Effector memory CD8-positive, alpha-beta T cell (primary cell): Measurements from ENCODE around the gene CPNE7.

Source experiments
- ATAC-seq: fragments of 150-1000 bp; cut with Tn5 transposase; replicated peaks from 2 replicates; pipeline ENCODE4 v1.10.0; 2021; ENCODE audit warnings: mild to moderate bottlenecking, moderate library complexity
- DNase-seq, 3 experiments: peaks; one replicate each; pipeline ENCODE4 v3.0.0; 2021
- H3K27ac Mint-ChIP-seq, 2 donors: one replicate each; pipeline ENCODE4 v1.8.0; 2022; ENCODE audit warnings: mild to moderate bottlenecking in 2 of 2, mixed read lengths in 2 of 2, moderate library complexity in 2 of 2
- H3K27me3 Mint-ChIP-seq, 2 donors: one replicate each; pipeline ENCODE4 v1.8.0; 2022; ENCODE audit warnings: mixed read lengths in 2 of 2
- H3K36me3 Mint-ChIP-seq: one replicate; pipeline ENCODE4 v1.8.0; 2022; ENCODE audit warnings: mild to moderate bottlenecking, moderate library complexity, mixed read lengths; ENCODE audit not compliant: insufficient read depth
- H3K4me1 Mint-ChIP-seq, 2 donors: one replicate each; pipeline ENCODE4 v1.8.0; 2022; ENCODE audit warnings: low read depth in 2 of 2, mixed read lengths in 2 of 2
- H3K4me3 Mint-ChIP-seq, 2 donors: one replicate each; pipeline ENCODE4 v1.8.0; 2022; ENCODE audit warnings: mild to moderate bottlenecking in 2 of 2, mixed read lengths in 2 of 2, moderate library complexity in 2 of 2
- H3K9me3 Mint-ChIP-seq, 2 donors: one replicate each; pipeline ENCODE4 v1.8.0; 2022; ENCODE audit warnings: mixed read lengths in 2 of 2

Gene CPNE7

DNA sequence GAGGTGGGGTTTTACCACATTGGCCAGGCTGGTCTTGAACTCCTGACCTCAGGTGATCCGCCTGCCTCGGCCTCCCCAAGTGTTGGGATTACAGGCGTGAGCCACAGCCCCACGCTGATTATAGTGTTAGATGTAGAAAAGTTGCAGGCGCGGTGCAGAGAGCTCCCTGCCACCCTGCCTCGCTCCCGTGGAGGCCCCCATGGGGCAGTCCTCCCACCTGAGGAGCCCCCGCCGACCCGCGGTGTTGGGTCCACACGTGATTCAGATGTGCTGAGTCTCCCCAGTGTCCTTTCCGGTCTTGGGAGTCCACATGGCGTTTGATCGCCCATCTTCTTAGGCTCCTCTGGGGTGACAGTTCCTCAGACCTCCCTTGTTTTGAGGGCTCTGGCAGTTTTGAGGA lies 20.3 kb upstream of the CPNE7 start:
- no peak for DNase-seq
- ATAC-seq: no peak
- H3K27ac Mint-ChIP-seq: no peak overlapping the region
- H3K27me3 Mint-ChIP-seq: no peaks in the 10 kb centered on the region
- peaks cover 10 to 12% of the 10 kb centered on the region in 2 donors for H3K4me1 Mint-ChIP-seq
- H3K4me3 Mint-ChIP-seq: no peak overlapping the region
- no peaks in the 10 kb centered on the region for H3K9me3 Mint-ChIP-seq
- H3K36me3 Mint-ChIP-seq: peaks cover 31% of the 10 kb centered on the region

- H3K9me3 Mint-ChIP-seq: no peaks in the 10 kb centered on the region
- no peaks in the 10 kb centered on the region for H3K27me3 Mint-ChIP-seq
- ATAC-seq (no peak), DNase-seq (no peak)
- H3K4me3 Mint-ChIP-seq: no peak overlapping the region
- peaks cover 10 to 12% of the 10 kb centered on the region in 2 donors for H3K4me1 Mint-ChIP-seq
- H3K27ac Mint-ChIP-seq: no peak overlapping the region
- peaks cover 35% of the 10 kb centered on the region for H3K36me3 Mint-ChIP-seq
These were observed 19.8 kb upstream of the CPNE7 start for GRCh38 chr16:89555780-89556179.

DNA sequence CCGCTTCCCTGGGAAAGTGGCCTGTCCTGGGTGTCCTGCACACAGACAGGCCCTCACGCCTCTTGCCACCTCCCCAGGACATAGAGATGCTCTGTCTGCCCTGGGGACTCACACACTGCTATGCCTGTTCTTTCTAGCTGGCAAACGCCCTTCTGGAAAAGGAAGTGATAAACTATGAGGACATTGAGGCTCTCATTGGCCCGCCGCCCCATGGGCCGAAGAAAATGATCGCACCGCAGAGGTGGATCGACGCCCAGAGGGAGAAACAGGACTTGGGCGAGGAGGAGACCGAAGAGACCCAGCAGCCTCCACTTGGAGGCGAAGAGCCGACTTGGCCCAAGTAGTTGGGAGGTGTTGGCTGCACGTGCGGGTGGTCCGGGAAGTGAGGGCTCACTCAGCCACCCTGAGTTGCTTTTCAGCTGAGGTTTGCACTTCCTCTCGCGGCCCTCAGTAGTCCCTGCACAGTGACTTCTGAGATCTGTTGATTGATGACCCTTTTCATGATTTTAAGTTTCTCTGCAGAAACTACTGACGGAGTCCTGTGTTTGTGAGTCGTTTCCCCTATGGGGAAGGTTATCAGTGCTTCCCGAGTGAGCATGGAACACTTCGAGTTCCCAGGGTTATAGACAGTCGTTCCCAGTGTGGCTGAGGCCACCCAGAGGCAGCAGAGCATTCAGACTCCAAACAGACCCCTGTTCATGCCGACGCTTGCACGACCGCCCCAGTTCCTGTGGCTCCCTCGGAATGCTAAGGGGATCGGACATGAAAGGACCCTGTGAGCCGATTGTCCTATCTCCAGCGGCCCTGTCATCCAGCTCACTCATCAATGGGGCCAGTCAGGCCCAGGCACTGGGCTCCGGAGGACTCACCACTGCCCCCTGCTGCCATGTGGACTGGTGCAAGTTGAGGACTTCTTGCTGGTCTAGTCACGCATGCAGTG lies 18.5 kb upstream of the CPNE7 start:
- H3K36me3 Mint-ChIP-seq: peaks cover 45% of the 10 kb centered on the region
- ATAC-seq (peak; percentile 30), DNase-seq (peak; percentile 75 to 79 (median 78))
- H3K4me3 Mint-ChIP-seq: no peak overlapping the region
- peaks cover 17 to 19% of the 10 kb centered on the region in 2 donors for H3K4me1 Mint-ChIP-seq
- no peaks in the 10 kb centered on the region for H3K27me3 Mint-ChIP-seq
- peak overlapping the region in 1 of 2 donors; percentile 20 for H3K27ac Mint-ChIP-seq
- H3K9me3 Mint-ChIP-seq: no peaks in the 10 kb centered on the region

DNA sequence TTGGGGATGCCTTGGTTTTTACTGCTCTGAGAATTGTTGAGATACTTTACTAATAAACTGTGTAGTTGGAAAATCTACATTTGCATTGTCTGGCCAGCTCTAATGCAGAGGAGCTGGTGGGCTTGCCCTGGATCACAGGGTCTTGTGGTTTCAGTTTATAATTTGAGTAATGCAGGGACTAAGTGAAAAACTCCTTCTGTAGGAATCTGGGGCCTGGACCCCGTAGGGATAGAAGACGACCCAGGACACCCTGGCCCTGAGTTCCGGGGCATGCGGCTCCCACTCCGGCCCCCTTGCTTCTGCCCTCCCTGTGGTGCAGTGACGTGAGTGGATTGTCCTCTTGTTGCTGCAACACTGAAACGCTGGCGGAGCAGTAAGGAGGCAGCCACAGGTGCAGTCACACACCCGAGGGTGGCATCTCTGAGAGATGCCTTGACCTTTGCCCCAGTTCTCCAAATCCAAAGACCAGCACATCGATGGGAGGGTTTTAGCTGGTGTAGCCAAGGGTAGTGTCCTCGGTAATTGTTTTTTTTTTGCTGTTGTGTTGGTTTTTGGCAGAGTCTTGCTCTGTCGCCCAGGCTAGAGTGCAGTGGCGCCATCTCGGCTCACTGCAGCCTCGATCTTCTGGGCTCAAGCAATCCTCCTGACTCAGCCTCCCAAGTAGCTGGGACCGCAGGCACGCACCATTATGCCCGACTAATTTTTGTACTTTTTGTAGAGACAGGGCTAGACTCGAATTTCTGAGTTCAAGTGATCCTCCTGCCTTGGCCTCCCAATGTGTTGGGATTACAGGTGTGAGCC lies 17.7 kb upstream of the CPNE7 start:
- peaks cover 26 to 27% of the 10 kb centered on the region in 2 donors for H3K4me1 Mint-ChIP-seq
- no peak for DNase-seq
- no peaks in the 10 kb centered on the region for H3K27me3 Mint-ChIP-seq
- no peaks in the 10 kb centered on the region for H3K9me3 Mint-ChIP-seq
- no peak for ATAC-seq
- peaks cover 50% of the 10 kb centered on the region for H3K36me3 Mint-ChIP-seq
- H3K27ac Mint-ChIP-seq: peak overlapping the region in 1 of 2 donors; percentile 20
- no peak overlapping the region for H3K4me3 Mint-ChIP-seq

DNA sequence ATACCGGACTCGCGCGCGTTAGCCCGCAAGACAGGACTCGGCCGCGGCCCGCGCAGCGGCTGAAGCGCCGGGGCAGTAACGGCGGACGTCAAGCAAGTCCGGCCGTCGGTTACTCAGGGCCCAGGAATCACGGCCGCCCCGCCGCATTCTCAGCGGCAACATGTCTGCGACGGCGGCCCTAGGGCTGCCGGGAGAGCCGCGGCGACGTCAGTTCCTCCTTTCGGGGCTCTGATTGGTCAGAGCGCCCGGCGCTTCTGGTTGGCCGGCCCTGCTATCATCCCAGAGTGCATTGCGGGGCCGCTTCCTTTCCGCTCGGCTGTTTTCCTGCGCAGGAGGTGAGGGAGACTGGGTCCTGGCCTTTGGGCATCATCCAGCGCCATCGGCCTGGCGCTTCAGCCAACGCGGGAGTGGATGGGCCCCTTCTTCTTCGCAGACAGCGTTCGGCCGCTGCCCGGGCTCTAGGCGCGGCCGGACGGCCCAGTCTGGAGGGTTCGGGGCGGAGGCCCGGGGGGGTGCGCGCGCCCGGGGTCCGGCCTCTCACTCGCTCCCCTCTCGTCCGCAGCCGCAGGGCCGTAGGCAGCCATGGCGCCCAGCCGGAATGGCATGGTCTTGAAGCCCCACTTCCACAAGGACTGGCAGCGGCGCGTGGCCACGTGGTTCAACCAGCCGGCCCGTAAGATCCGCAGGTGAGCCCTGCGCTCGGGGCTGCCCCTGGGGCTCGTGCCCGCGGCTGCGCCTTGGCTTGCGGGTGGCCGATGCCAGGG lies 15.0 kb upstream of the CPNE7 start, which contains the start of gene RPL13:
Gene RPL13, plus strand, starts transcription at position 305 of the 764 bp plus-strand sequence. Its CDS starts 278 bp downstream, at position 583.
- peak within 1 kb of the TSS; percentile 97 to 99 for H3K27ac Mint-ChIP-seq
- H3K9me3 Mint-ChIP-seq: no peaks in the 10 kb centered on the region
- DNase-seq (peak; percentile 88 to 90 (median 89)), ATAC-seq (peak; percentile 90)
- H3K4me1 Mint-ChIP-seq: peaks cover 45 to 47% of the 10 kb centered on the region in 2 donors
- H3K36me3 Mint-ChIP-seq: peaks cover 64% of the 10 kb centered on the region
- H3K4me3 Mint-ChIP-seq: peak within 1 kb of the TSS; percentile 94 to 97
- no peaks in the 10 kb centered on the region for H3K27me3 Mint-ChIP-seq

DNA sequence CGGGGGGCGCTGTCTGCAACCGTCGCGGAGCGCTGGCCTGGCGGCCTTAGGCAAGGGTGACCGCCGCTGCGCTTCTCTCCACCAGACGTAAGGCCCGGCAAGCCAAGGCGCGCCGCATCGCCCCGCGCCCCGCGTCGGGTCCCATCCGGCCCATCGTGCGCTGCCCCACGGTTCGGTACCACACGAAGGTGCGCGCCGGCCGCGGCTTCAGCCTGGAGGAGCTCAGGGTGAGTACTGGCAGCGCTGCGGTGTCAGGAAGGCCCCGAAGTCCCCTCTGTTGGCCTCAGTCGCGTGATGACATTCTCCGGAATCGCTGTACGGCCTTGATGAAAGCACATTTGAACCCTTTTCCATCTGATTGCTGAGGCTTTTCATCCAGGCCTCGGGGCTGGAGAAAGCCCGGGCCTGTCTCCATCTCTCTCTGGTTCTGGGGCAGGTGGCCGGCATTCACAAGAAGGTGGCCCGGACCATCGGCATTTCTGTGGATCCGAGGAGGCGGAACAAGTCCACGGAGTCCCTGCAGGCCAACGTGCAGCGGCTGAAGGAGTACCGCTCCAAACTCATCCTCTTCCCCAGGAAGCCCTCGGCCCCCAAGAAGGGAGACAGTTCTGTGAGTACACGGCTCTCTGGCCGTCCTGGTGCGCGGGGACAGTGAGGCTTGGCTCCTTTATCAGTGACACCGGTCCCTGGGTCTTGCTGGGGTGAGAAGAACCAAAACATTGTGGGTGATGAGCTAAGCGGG lies 14.2 kb upstream of the CPNE7 start:
- peak overlapping the region; percentile 94 to 97 for H3K4me3 Mint-ChIP-seq
- no peaks in the 10 kb centered on the region for H3K9me3 Mint-ChIP-seq
- H3K4me1 Mint-ChIP-seq: peaks cover 52 to 54% of the 10 kb centered on the region in 2 donors
- no peaks in the 10 kb centered on the region for H3K27me3 Mint-ChIP-seq
- peaks cover 65% of the 10 kb centered on the region for H3K36me3 Mint-ChIP-seq
- peak overlapping the region; percentile 97 to 99 for H3K27ac Mint-ChIP-seq
- DNase-seq (peak in 1 of 3 experiments; percentile 37), ATAC-seq (peak; percentile 9)

GRCh38 chr16:89561884-89562599 lies 13.5 kb upstream of the CPNE7 start:
- no peaks in the 10 kb centered on the region for H3K9me3 Mint-ChIP-seq
- H3K27ac Mint-ChIP-seq: peak overlapping the region; percentile 87 to 99
- peaks cover 53 to 56% of the 10 kb centered on the region in 2 donors for H3K4me1 Mint-ChIP-seq
- no peak for ATAC-seq
- no peak for DNase-seq
- no peaks in the 10 kb centered on the region for H3K27me3 Mint-ChIP-seq
- peaks cover 60% of the 10 kb centered on the region for H3K36me3 Mint-ChIP-seq
- peak overlapping the region; percentile 94 to 97 for H3K4me3 Mint-ChIP-seq

DNA sequence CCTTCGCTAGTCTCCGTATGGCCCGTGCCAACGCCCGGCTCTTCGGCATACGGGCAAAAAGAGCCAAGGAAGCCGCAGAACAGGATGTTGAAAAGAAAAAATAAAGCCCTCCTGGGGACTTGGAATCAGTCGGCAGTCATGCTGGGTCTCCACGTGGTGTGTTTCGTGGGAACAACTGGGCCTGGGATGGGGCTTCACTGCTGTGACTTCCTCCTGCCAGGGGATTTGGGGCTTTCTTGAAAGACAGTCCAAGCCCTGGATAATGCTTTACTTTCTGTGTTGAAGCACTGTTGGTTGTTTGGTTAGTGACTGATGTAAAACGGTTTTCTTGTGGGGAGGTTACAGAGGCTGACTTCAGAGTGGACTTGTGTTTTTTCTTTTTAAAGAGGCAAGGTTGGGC lies 12.6 kb upstream of the CPNE7 start:
- H3K27me3 Mint-ChIP-seq: no peaks in the 10 kb centered on the region
- peak overlapping the region in 1 of 2 donors; percentile 97 for H3K4me3 Mint-ChIP-seq
- no peaks in the 10 kb centered on the region for H3K9me3 Mint-ChIP-seq
- H3K36me3 Mint-ChIP-seq: peaks cover 57% of the 10 kb centered on the region
- H3K4me1 Mint-ChIP-seq: peaks cover 48 to 50% of the 10 kb centered on the region in 2 donors
- DNase-seq: no peak
- ATAC-seq: no peak
- peak overlapping the region; percentile 28 to 99 for H3K27ac Mint-ChIP-seq

- H3K4me1 Mint-ChIP-seq: peaks cover 48 to 50% of the 10 kb centered on the region in 2 donors
- H3K9me3 Mint-ChIP-seq: no peaks in the 10 kb centered on the region
- peaks cover 60% of the 10 kb centered on the region for H3K36me3 Mint-ChIP-seq
- H3K27ac Mint-ChIP-seq: peak overlapping the region in 1 of 2 donors; percentile 50
- peak overlapping the region; percentile 29 to 31 for H3K4me3 Mint-ChIP-seq
- ATAC-seq: no peak
- H3K27me3 Mint-ChIP-seq: no peaks in the 10 kb centered on the region
- no peak for DNase-seq
These were observed 11.7 kb upstream of the CPNE7 start for GRCh38 chr16:89563639-89564392.

GRCh38 chr16:89564476-89565255 lies 10.9 kb upstream of the CPNE7 start:
- Mint-ChIP-seq H3K27ac (peak overlapping the region; percentile 50 to 67), H3K9me3 (no peaks in the 10 kb centered on the region), H3K4me1 (peaks cover 47 to 48% of the 10 kb centered on the region in 2 donors), H3K27me3 (no peaks in the 10 kb centered on the region), H3K36me3 (peaks cover 60% of the 10 kb centered on the region), H3K4me3 (peak overlapping the region; percentile 63 to 72)
- no peak for ATAC-seq
- DNase-seq: no peak

DNA sequence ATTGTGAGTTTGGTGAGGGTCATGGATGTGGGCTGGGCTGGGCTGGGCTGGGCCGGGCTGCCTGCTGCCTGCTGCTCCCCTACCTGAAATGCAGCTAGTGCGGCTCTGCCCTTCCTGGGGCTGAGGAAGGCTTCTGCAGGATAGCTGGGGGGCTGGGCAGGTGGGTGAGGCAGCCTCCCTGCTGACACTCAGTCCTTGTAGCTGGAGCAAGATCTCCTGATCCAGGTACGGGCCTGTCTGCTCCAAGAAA lies 10.4 kb upstream of the CPNE7 start:
- no peaks in the 10 kb centered on the region for H3K9me3 Mint-ChIP-seq
- DNase-seq (no peak), ATAC-seq (no peak)
- H3K36me3 Mint-ChIP-seq: peaks cover 55% of the 10 kb centered on the region
- H3K27me3 Mint-ChIP-seq: peaks cover 0 to 3% of the 10 kb centered on the region in 2 donors
- H3K4me3 Mint-ChIP-seq: peak overlapping the region; percentile 63 to 72
- H3K27ac Mint-ChIP-seq: peak overlapping the region; percentile 50 to 67
- H3K4me1 Mint-ChIP-seq: peaks cover 44 to 45% of the 10 kb centered on the region in 2 donors
